HL-60 (cell line): ENCODE measurements around the gene ZNF587B.
"Not testable (repeated sequence)": the region's sequence is repeated elsewhere in the genome, so short reads cannot be mapped to it uniquely, and the experiment has no call there.

ENCODE experiments used
- DNase-seq, 2 experiments: peaks; one replicate each; pipeline ENCODE4 v3.0.0-alpha.2; 2010 to 2020; ENCODE audit warnings: low read depth in 1 of 2, low spot score in 1 of 2
- H3K27ac ChIP-seq: fragments of 250-450 bp; sonication (Bioruptor Pico); replicated peaks from 2 replicates; pipeline ENCODE4 v1.5.1; 2020; ENCODE audit warnings: mild to moderate bottlenecking, moderate library complexity
- H3K27me3 ChIP-seq: fragments of 250-450 bp; sonication (Bioruptor Pico); 2 replicates; pipeline ENCODE4 v1.5.1; 2021; ENCODE audit warnings: mild to moderate bottlenecking, moderate library complexity; ENCODE audit not compliant: insufficient read depth, poor library complexity, severe bottlenecking
- H3K4me3 ChIP-seq: replicated peaks from 2 replicates; pipeline ENCODE4 v1.5.1; 2011; ENCODE audit warnings: mild to moderate bottlenecking, control low read depth, low read length; ENCODE audit not compliant: insufficient read depth
- GABPA ChIP-seq: IDR thresholded peaks from 2 replicates; pipeline ENCODE4 v1.6.1; 2012; ENCODE audit warnings: low read depth
- POLR2AphosphoS5 ChIP-seq: IDR thresholded peaks from 2 replicates; pipeline ENCODE4 v1.6.1; 2012; ENCODE audit warnings: low read depth
- SPI1 ChIP-seq: IDR thresholded peaks from 2 replicates; pipeline ENCODE4 v1.6.1; 2012; ENCODE audit warnings: low read depth, mild to moderate bottlenecking, borderline replicate concordance
- TF ChIP-seq, protein P1 (sequence below): IDR thresholded peaks from one replicate; pipeline ENCODE4 v1.5.1; 2011; ENCODE audit warnings: low read length, control low read depth, inconsistent platforms; ENCODE audit not compliant: insufficient read depth
- TF ChIP-seq, protein P2 (sequence below): IDR thresholded peaks from 2 replicates; pipeline ENCODE4 v1.6.1; 2012; ENCODE audit warnings: low read depth; ENCODE audit not compliant: insufficient replicate concordance

The ZNF587B gene

GRCh38 chr19:57841122-57841763 is 11.1 kb downstream of the ZNF587B start:
- TF ChIP-seq SPI1 (no peak), POLR2AphosphoS5 (no peak), GABPA (no peak)
- TF ChIP-seq, protein P1, sequence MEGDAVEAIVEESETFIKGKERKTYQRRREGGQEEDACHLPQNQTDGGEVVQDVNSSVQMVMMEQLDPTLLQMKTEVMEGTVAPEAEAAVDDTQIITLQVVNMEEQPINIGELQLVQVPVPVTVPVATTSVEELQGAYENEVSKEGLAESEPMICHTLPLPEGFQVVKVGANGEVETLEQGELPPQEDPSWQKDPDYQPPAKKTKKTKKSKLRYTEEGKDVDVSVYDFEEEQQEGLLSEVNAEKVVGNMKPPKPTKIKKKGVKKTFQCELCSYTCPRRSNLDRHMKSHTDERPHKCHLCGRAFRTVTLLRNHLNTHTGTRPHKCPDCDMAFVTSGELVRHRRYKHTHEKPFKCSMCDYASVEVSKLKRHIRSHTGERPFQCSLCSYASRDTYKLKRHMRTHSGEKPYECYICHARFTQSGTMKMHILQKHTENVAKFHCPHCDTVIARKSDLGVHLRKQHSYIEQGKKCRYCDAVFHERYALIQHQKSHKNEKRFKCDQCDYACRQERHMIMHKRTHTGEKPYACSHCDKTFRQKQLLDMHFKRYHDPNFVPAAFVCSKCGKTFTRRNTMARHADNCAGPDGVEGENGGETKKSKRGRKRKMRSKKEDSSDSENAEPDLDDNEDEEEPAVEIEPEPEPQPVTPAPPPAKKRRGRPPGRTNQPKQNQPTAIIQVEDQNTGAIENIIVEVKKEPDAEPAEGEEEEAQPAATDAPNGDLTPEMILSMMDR = no peak
- TF ChIP-seq, protein P2, sequence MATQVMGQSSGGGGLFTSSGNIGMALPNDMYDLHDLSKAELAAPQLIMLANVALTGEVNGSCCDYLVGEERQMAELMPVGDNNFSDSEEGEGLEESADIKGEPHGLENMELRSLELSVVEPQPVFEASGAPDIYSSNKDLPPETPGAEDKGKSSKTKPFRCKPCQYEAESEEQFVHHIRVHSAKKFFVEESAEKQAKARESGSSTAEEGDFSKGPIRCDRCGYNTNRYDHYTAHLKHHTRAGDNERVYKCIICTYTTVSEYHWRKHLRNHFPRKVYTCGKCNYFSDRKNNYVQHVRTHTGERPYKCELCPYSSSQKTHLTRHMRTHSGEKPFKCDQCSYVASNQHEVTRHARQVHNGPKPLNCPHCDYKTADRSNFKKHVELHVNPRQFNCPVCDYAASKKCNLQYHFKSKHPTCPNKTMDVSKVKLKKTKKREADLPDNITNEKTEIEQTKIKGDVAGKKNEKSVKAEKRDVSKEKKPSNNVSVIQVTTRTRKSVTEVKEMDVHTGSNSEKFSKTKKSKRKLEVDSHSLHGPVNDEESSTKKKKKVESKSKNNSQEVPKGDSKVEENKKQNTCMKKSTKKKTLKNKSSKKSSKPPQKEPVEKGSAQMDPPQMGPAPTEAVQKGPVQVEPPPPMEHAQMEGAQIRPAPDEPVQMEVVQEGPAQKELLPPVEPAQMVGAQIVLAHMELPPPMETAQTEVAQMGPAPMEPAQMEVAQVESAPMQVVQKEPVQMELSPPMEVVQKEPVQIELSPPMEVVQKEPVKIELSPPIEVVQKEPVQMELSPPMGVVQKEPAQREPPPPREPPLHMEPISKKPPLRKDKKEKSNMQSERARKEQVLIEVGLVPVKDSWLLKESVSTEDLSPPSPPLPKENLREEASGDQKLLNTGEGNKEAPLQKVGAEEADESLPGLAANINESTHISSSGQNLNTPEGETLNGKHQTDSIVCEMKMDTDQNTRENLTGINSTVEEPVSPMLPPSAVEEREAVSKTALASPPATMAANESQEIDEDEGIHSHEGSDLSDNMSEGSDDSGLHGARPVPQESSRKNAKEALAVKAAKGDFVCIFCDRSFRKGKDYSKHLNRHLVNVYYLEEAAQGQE = no peak
- Histone ChIP-seq H3K27ac (no peak overlapping the region), H3K27me3 (no peaks in the 10 kb centered on the region), H3K4me3 (no peak overlapping the region)
- DNase-seq = no peak

DNA sequence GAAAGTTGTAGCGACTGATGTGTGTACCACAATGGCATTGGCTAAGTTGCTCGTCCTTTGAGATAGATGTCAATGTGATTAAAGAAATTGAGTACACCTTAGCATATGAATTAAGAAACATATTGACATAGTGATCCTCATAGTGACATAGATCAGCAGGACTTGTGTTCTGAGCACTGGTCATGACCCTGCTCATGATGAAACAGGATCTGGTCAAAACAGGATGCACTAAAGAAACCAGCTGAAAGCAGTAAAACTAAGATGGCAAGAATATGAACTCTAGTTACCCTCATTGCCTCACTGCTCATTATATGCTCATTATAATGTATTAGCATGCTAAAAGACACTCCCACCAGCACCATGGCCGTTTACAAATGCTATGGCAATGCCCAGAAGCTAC is 17.1 kb downstream of the ZNF587B start:
- not testable (repeated sequence) for H3K27ac ChIP-seq, DNase-seq

GRCh38 chr19:57849162-57849665 is 19.1 kb downstream of the ZNF587B start:
- not testable (repeated sequence) for H3K27me3 ChIP-seq, H3K4me3 ChIP-seq, DNase-seq
- peak overlapping the region; percentile 85 for H3K27ac ChIP-seq

More for the DNA sequence above, 17.1 kb downstream of the ZNF587B start:
- not testable (repeated sequence) for H3K27me3 ChIP-seq, H3K4me3 ChIP-seq

DNA sequence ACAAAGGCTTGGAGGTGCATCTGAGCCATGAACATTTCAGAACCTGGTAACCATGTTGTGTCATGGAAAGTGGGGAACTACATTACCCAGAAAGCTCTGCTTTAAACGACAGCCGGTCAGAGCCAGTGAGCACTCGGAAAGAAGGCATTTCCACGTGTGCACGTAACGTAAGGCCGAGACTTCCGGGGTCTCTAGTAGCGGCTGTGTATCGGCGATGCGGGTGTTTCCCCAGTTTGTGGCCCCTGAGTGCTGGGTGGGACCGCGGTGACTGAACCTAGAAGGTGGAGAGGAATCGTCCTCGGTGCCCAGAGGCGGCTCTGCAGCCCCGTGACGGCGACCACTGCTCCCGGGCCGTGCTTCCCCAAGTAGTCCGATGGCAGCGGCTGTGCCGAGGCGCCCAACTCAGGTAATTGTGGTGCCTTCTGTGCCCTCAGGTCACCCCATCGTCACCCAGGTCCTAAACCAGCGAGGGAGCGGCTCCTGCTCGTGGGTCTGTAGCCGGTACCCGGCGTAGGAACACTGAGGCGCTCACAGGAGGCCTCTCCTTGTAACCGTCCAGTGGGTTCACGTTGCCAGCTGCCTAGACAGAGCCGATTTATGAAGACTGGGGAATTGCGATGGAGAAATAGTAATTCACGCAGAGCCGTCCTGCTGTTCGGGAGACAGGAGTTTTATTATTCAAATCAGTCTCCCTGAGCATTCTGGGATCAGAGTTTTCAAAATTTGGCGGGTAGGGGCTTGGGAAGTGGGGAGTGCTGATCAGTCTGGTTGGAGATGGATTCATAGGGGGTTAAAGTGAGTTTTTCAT is 19.8 kb downstream of the ZNF587B start, which contains the start of gene ZNF587:
TSS of gene ZNF587 (plus strand) at position 194 of the 808 bp plus-strand sequence. CDS start at position 374, 180 bp downstream.
- Histone ChIP-seq H3K4me3 (peak within 1 kb of the TSS; percentile 57), H3K27ac (peak within 1 kb of the TSS; percentile 85)
- peak; percentile 79 for TF ChIP-seq POLR2AphosphoS5
- peak; percentile 66 for TF ChIP-seq GABPA
- DNase-seq = peak; percentile 74 to 88
- H3K27me3 ChIP-seq = not testable (repeated sequence)

- Histone ChIP-seq H3K27ac (peak overlapping the region; percentile 85), H3K4me3 (peak overlapping the region; percentile 57), H3K27me3 (no peaks in the 10 kb centered on the region)
- TF ChIP-seq SPI1 (no peak), POLR2AphosphoS5 (no peak), GABPA (no peak)
- TF ChIP-seq, protein P2 = no peak
- TF ChIP-seq, protein P1 = no peak
- DNase-seq = no peak
Measured at GRCh38 chr19:57850553-57851017, 20.5 kb downstream of the ZNF587B start.

DNA sequence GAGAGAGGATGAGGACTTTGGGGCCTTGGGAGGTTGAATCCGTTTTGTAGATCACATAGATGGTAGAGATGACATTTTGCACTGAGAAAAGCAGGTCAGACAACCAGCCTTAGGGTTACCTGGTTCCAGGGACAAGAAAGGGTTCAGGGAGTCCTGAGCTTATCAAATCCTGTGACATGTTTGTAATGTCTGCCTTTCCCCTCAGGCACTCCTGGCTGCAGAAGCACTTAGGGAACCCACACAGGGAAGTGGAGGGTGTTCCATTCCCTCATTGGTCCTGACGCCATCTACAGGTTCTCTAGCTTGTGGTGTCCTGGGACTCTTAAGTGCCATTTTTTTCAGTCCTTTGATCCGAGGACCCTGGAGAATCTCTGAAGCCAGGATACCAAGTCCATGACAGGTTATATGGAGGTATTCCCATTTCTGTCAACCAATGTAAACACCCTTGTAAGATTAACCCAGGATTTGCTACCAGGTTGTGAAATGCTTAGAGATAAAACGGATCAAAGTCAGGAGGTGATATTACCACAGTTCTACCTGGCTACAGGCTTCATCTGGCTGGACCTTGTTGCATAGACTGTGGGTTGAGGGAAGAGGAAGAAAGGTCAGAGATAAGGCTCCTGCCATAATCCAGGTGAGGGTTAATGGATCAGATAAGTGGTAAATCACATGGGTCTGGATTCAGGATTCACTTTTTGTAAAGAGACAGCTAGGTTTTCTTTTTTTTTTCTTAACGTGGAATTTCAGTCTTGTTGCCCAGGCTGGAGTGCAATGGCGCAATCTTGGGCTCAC is 21.9 kb downstream of the ZNF587B start:
- H3K27ac ChIP-seq, H3K4me3 ChIP-seq, H3K27me3 ChIP-seq, DNase-seq: not testable (repeated sequence)

DNA sequence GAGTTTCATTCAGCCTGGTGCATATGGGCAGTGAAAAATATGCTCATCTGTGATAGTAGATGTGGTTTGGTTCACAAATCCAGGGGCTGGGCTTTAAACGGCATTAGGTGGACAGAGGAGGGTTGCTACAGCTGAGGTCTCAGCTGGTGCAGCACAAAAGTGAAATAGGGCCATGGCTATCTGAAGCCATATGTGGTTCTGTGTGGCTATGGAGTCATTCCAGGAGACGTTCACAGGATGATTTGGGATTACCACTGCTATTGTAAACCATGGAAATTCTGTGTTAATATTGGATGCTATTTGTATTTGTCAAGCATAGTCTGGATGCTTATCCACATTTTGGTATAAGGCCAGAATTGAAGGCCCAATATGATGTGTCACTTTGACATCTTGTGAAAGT is 24.0 kb downstream of the ZNF587B start:
- not testable (repeated sequence) for H3K27ac ChIP-seq, H3K27me3 ChIP-seq, DNase-seq, H3K4me3 ChIP-seq
